KMS-11 (cell line): Measurements from ENCODE around the gene CLEC4E.

ENCODE experiments used
- H2AFZ ChIP-seq: fragments of 200-600 bp; sonication (generic); 2 replicates; pipeline ENCODE4 v1.6.1; 2016; ENCODE audit warnings: antibody characterized with exemption, mixed run types, low read depth
- H3K27ac ChIP-seq: fragments of 200-600 bp; sonication (generic); 2 replicates; pipeline ENCODE4 v1.6.1; 2016; ENCODE audit warnings: mild to moderate bottlenecking, mixed run types
- H3K27me3 ChIP-seq: fragments of 200-600 bp; sonication (generic); 2 replicates; pipeline ENCODE4 v1.6.1; 2017; ENCODE audit warnings: mild to moderate bottlenecking, low read depth, mixed run types, moderate library complexity; ENCODE audit not compliant: insufficient read depth
- H3K36me3 ChIP-seq: fragments of 200-600 bp; sonication (generic); 2 replicates; pipeline ENCODE4 v1.6.1; 2017; ENCODE audit warnings: mild to moderate bottlenecking, mixed run types; ENCODE audit not compliant: insufficient read depth
- H3K4me1 ChIP-seq: fragments of 200-600 bp; sonication (generic); 2 replicates; pipeline ENCODE4 v1.6.1; 2016; ENCODE audit warnings: mild to moderate bottlenecking, low read depth, mixed run types; ENCODE audit not compliant: poor library complexity, severe bottlenecking
- H3K4me2 ChIP-seq: fragments of 200-600 bp; sonication (generic); 2 replicates; pipeline ENCODE4 v1.7.0; 2016; ENCODE audit warnings: mild to moderate bottlenecking, mixed run types
- H3K4me3 ChIP-seq: fragments of 200-600 bp; sonication (generic); IDR thresholded peaks from 2 replicates; pipeline ENCODE4 v1.6.1; 2017; ENCODE audit warnings: low read depth, low read length, mixed read lengths; ENCODE audit not compliant: insufficient read depth
- H3K79me2 ChIP-seq: fragments of 200-600 bp; sonication (generic); 2 replicates; pipeline ENCODE4 v1.6.1; 2016; ENCODE audit warnings: low read depth, mixed run types; ENCODE audit not compliant: insufficient read depth
- H3K9ac ChIP-seq: fragments of 200-600 bp; sonication (generic); 2 replicates; pipeline ENCODE4 v1.6.1; 2016; ENCODE audit warnings: mild to moderate bottlenecking, mixed run types
- H4K20me1 ChIP-seq: fragments of 200-600 bp; sonication (generic); 2 replicates; pipeline ENCODE4 v1.6.1; 2016; ENCODE audit warnings: mild to moderate bottlenecking, mixed run types; ENCODE audit not compliant: insufficient read depth
- TF ChIP-seq, protein P1 (sequence below): fragments of 200-600 bp; sonication (generic); conservative IDR thresholded peaks from 2 replicates; pipeline ENCODE4 v1.6.1; 2017; ENCODE audit warnings: low read depth, mild to moderate bottlenecking, antibody characterized with exemption, low read length, moderate library complexity, mixed read lengths

Gene CLEC4E

DNA sequence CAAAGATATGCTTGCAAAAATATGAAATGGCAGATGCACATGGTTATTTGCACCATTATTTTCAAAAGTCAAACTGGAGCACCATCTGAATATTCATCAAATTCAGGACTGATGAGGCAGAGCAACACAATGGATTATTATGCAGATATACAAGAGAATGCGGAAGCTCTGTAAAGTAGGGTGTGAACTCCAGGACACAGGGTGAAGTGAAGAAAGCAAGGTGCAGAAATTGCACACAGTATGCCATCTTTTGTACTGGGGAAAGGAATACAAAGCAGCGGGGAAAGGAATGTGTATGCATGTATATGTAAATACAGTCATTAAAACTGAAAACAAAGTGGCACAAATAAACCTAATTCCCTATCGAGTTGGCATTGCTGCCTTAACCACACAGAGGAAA lies 22.7 kb upstream of the CLEC4E start:
- Histone ChIP-seq H3K4me3 (no peak overlapping the region), H3K27me3 (no peaks in the 10 kb centered on the region), H3K79me2 (no peaks in the 10 kb centered on the region), H3K9ac (no peak overlapping the region), H3K4me2 (no peak overlapping the region), H3K27ac (no peak overlapping the region), H2AFZ (no peak overlapping the region), H4K20me1 (no peaks in the 10 kb centered on the region), H3K4me1 (no peaks in the 10 kb centered on the region), H3K36me3 (no peaks in the 10 kb centered on the region)
- TF ChIP-seq, protein P1, sequence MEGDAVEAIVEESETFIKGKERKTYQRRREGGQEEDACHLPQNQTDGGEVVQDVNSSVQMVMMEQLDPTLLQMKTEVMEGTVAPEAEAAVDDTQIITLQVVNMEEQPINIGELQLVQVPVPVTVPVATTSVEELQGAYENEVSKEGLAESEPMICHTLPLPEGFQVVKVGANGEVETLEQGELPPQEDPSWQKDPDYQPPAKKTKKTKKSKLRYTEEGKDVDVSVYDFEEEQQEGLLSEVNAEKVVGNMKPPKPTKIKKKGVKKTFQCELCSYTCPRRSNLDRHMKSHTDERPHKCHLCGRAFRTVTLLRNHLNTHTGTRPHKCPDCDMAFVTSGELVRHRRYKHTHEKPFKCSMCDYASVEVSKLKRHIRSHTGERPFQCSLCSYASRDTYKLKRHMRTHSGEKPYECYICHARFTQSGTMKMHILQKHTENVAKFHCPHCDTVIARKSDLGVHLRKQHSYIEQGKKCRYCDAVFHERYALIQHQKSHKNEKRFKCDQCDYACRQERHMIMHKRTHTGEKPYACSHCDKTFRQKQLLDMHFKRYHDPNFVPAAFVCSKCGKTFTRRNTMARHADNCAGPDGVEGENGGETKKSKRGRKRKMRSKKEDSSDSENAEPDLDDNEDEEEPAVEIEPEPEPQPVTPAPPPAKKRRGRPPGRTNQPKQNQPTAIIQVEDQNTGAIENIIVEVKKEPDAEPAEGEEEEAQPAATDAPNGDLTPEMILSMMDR, result no peak

DNA sequence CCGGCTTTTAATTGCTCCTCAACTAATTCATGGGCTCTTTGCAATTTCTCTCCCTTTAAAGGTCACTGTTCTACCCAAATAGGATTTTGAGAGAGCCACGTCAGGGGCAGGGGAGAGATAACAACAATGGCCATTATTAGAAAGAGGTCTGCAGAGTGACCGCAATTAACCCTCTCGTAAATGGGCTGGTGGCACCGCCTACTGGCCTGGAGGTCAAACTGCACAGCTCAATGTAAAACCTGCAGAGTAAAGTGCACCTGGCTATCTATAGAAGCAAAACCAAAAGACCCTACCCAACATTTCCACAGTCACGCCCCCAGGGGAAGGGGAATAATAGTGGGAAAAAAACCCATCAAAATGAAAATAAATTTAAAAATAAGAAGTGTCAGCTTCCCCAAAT lies 21.6 kb upstream of the CLEC4E start:
- no peaks in the 10 kb centered on the region for H4K20me1 ChIP-seq
- H3K27me3 ChIP-seq, result no peaks in the 10 kb centered on the region
- H3K36me3 ChIP-seq, result no peaks in the 10 kb centered on the region
- H3K27ac ChIP-seq, result no peak overlapping the region
- H2AFZ ChIP-seq, result no peak overlapping the region
- H3K4me3 ChIP-seq, result no peak overlapping the region
- TF ChIP-seq, protein P1, result no peak; the same call in 1 of the 2 replicates
- no peak overlapping the region for H3K9ac ChIP-seq
- no peaks in the 10 kb centered on the region for H3K4me1 ChIP-seq
- H3K4me2 ChIP-seq, result no peak overlapping the region
- H3K79me2 ChIP-seq, result no peaks in the 10 kb centered on the region

- no peaks in the 10 kb centered on the region for H3K79me2 ChIP-seq
- no peaks in the 10 kb centered on the region for H4K20me1 ChIP-seq
- H3K9ac ChIP-seq, result no peak overlapping the region
- no peak overlapping the region for H2AFZ ChIP-seq
- no peak overlapping the region for H3K4me3 ChIP-seq
- no peaks in the 10 kb centered on the region for H3K36me3 ChIP-seq
- TF ChIP-seq, protein P1, result no peak
- no peaks in the 10 kb centered on the region for H3K4me1 ChIP-seq
- no peak overlapping the region for H3K4me2 ChIP-seq
- no peak overlapping the region for H3K27ac ChIP-seq
- no peaks in the 10 kb centered on the region for H3K27me3 ChIP-seq
These were observed 20.3 kb upstream of the CLEC4E start for GRCh38 chr12:8561011-8561410.

GRCh38 chr12:8559676-8560075 lies 19.0 kb upstream of the CLEC4E start:
- Histone ChIP-seq H4K20me1 (no peaks in the 10 kb centered on the region), H3K4me1 (no peaks in the 10 kb centered on the region), H3K27ac (no peak overlapping the region), H2AFZ (no peak overlapping the region), H3K9ac (no peak overlapping the region), H3K36me3 (no peaks in the 10 kb centered on the region), H3K27me3 (no peaks in the 10 kb centered on the region), H3K4me3 (no peak overlapping the region), H3K79me2 (no peaks in the 10 kb centered on the region), H3K4me2 (no peak overlapping the region)
- TF ChIP-seq, protein P1, result no peak
